Ramos (cell line): ENCODE data around the gene TBRG1.

Experiments used
- in situ Hi-C: fragments of 300-500 bp; cut with MboI; formaldehyde crosslinking; loops from one replicate; pipeline ENCODE4 v1.14.3; 2022; ENCODE audit warnings: low sequenced_read_pairs; ENCODE audit not compliant: unreplicated experiment

The TBRG1 gene

DNA sequence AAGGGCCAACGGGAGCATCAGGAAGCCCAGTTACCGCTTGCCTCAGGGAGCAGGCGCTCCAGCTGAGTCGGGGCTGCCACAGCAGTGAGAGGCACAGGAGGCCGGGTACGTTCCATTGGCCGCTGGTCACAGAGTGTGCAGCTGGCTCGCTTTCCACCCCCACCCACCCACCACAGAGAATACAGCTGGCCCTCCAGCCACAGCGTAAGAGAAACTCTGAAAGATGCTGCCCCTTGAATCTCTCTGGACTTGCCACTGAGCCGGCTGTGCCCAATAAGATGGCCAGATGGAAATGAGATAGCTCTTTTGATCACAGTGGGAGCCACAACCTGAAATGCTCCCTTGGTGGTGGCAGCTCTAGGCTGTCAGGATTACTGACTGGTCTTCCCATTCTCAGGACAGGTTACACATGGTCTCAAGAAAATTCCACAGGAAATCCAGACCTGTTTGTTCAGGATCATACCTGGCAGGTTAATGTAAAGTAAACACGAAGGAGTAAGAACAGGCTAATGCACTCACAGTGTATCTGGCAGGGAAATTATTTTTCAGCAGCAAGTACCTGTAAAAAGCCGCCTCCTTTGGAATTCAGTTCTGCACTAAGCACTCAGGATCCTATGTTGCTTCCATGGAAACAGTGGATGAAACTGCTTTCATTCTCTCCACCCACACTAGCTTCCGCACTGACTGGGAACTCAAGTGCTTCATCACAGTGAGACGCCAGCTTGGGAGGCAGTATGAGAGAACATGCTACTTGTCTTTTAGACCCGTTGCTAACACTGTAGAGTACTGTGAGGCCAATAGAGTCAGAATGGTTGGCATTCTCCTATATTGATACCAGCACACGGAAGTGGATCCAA is 34.3 kb downstream of the TBRG1 start:
- in situ Hi-C loops: loop anchor here (10.0 kb wide), 1 partner anchor 178 kb away; no protein-coding TSS in a partner anchor

DNA sequence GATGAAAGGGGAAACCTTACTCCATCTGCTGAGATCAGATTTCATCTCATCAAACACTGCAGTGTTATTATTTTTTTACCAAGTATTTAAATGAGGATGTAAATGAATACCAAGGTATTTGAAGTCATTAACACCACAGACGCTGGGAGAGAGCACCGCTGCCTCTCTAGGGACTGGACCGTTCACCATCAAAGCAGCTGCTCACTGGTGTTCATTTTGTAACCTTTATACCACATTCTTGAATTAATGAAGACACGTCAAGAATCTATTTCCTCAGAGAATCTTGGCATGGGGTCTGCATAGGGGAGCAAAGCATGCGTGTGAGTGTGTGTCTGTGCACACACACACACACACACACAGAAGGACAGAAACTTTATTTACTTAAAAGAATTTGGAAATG is 35.2 kb downstream of the TBRG1 start:
- in situ Hi-C loops: loop anchor here (10.0 kb wide), 1 partner anchor 177 kb away; no protein-coding TSS in a partner anchor

DNA sequence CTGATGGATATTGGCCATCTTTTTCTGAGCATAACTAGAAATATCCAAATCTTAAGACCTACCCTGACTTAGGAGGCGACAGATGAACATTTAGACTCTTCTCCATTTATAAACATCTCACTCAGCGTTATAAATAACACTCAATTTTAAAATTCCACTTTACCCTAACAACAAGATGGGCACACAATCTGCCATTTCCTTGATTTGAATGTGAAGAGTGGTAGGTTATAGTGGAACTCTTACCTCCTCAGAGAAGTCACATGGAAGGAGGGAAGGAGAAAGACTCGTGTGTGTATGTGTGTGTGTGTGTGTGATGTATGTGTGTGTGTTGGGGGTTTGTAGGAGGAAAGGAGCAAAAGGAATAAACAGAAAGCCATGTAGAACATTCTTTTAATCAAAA is 35.8 kb downstream of the TBRG1 start:
- in situ Hi-C loops: loop anchor here (10.0 kb wide), 1 partner anchor 176 kb away; no protein-coding TSS in a partner anchor

DNA sequence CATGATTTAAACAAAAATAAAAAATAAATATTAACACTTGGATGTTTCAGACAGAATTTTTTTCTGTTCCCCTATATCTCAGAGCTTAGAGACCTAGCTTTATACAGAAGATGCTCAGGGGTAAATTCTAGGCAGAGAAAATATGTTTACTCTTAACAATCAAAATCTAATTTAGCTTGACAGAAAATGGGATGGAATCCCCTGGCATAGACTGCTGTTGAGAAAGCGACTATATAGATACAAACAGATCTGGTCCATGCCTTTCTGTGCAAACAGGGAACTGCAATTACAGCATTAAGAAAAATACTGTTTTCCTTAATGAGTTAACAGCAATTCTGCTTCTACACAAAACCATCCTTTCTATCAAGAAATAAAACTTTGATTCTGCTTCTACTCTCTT is 36.3 kb downstream of the TBRG1 start:
- in situ Hi-C loops: loop anchor here (10.0 kb wide), 1 partner anchor 176 kb away; no protein-coding TSS in a partner anchor

DNA sequence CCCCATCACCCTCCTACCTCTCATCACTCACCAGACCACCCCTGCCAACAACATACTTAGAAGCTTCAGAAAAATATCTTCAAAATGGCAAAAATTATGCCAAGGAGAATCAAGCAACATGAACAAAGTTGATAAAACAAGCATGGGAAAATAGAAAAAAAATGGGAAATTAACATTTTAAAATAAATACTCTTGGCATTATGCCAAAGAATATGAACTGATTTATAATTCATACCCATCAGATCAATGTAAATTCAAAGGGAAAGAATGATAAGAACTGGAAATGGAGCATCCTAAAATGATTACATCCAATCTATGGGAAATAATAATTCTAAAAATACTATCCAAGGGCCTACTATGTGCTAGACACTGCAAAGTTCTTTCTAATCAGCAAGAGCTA is 38.9 kb downstream of the TBRG1 start:
- in situ Hi-C loops: no loop called here

DNA sequence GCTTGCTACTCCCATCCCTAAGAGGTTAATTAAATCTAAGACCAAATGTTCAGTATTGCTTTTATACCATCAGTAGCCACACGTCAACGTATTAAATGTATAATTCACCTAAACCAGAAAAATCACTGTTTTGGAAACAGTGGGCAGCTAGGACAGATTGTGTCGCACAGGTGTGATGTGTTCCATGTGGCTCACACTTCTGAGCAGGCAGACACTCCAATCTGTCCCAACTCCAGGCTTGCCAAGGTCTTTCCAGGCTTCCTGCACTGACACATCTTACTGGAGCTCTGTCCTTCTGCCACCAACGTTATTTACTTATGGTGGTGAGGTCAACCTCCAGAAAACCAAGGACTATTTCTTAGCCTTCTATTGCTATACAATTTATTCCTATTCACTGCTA is 39.4 kb downstream of the TBRG1 start:
- in situ Hi-C loops: no loop called here

DNA sequence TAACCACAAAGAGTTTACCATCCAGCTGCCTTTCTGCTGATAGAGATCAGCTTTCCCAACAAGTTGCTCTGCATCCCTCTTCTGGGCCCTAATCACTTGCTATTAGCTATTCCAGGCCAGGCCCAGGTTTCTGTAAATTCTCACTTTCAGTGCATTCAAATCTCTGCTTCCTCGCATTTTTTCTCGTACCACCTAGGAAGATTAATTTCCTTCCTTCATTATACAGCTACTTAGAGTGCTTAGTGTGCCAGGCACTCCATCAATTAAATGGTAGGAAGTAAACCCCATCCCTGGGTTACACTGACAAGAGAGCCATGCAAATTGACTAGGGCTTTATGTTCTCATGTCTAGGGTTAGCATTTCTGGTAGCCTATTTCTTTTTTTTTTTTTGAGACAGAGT is 41.2 kb downstream of the TBRG1 start:
- in situ Hi-C loops: no loop called here

DNA sequence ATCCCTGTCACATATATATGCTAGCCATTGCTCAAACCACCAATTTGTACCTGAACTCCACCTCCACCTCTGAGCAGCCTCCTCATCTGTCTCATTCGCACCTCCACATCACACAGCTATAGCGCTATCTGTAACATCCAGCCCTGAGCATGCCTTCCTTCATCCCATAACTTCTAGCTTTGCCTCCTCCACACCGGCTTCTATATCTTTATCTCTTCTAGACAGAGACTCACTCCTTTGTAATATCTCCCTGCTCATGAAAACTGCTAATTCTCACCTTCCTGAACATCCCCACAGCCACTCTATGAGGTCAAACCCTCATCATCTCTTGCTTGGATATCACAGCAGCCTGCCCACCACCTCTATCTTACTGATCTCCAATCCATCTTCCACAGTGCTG is 44.9 kb downstream of the TBRG1 start:
- in situ Hi-C loops: no loop called here

DNA sequence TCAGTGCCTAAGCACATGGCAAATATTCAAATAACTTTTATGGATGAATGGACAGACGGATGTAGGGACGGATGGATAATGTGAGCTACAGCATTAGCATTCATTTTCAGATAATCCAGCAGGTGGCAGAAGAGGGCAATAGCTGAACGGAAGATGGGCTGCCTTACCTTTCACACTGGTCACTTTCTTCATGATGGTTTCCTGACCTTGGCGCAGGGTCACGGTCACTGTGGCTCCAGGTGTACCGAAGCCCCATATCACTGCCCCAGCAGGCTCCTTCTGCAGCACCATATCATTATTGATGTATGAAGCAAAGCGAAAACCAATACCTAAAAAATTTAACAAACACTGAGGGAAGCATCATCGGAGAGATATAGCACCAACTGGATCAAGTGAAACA is 46.5 kb downstream of the TBRG1 start:
- in situ Hi-C loops: no loop called here

DNA sequence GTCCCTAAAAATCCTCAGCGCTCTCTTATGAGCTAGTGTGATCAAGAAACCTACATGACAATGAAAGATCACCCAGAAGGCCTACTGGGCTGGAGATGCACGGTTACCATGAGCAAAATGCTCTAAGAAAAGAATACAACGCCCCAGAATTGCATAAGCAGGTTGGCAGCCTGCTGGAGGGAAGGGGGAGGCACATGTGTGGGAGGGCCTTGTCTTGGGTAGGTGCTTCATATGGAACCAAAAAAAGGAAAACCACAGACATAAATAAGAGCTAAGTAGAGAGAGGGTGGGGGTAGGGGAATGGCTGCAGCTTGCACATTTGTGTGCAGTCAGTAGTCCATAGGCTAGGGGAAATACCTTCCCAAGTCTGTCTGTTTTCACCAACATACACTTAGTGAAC is 48.1 kb downstream of the TBRG1 start:
- in situ Hi-C loops: loop anchor here (10.0 kb wide), 1 partner anchor 84 kb away; the partner anchor contains the start of gene VSIG2

DNA sequence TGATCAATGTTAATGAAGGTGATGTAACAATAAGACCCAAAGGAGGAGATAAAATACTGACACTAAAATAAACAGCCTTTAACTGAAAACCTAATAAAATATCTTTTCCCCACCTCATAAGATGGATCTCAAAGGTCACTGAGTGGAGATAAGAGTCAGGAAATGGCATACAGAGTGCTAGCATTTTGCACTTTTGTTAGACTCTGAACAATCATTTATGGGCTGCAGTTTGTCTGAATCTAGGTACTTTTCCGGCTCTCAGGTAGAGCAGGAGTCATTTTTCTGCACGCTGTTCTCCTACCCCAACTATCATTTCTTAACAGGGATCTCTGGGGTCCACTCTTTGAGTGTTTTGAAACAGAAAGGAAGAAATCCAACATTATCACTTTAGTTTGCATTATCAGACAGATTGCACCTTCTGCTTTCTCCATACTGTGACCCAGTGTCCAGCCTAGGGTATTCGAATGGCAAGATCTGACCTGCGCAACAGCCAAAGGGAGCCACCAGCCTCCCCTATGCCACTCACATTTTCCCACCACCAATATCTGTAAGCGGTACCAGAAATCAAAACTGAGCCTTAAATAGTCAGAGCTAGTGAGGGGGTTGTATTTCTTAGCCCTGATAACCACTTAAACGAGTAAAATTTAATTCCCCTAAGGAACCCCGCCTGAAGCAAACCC is 50.0 kb downstream of the TBRG1 start:
- in situ Hi-C loops: loop anchor here (10.0 kb wide), 1 partner anchor 82 kb away; the partner anchor contains the start of gene VSIG2

DNA sequence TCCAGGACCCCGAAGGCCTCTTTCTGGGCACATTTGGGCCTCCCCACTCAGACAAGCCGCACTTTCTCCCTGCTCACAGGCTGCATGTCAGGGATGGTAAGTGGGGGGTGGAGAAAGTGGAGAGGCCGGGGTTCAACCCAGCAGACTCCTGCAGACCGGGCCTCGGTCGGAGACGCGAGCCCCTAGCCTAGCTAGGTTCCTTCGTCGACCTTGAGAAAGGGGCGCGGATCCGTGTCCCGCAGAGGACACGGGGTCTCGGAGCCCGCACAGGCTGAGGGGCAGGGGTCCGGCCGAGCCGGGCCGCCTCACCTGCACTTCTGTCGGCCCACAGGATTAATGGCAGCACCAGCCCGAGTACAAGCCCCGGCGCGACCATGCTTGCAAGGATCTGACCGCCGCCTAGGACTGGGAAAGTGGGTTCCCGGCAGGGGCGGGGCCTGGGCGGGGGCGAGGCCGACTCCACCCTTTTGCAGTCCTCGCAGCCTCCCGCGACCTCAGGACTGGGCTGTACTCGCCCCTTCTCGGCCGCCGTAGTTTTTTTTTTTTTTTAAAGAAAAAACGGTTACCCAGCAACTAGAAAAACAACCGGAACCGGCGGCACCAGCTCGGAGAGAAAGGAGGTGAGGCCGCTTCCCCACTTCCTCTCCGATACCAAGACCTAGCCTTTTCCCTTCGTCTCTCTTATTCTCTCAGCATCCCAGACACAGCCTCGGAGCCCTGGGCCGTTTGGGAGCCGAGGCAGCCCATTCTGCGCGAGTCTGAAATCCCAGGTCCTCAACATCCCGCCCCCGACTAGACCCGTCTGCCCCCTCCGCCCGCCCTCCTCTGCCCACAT is 50.9 kb downstream of the TBRG1 start, which contains the start of the genes SIAE and SPA17:
Gene SIAE, minus strand, starts transcription at position 407 of the 835 bp plus-strand sequence. Its CDS starts 31 bp downstream, at position 376.
Gene SPA17, plus strand, starts transcription at position 572 of the 835 bp plus-strand sequence. CDS start 1,361 bp downstream, outside the sequence.
- in situ Hi-C loops: loop anchor here (10.0 kb wide), 1 partner anchor 81 kb away; the partner anchor contains the start of gene VSIG2

DNA sequence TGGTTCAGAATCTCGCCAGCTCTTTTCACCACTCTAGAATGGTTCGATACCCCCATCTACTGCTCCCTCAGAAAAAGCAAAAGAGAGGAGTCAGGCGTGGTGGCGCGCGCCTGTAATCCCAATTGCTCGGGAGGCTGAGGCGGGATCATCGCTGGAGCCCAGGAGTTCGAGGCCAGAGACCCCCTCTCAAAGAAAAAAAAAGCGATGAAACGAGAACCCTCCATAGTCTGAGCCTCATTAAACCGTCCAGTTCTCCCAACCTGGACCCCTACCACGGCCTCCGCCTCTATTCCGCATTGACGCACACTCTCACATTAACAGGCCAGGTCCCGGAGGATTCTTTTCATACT is 51.5 kb downstream of the TBRG1 start:
- in situ Hi-C loops: loop anchor here (10.0 kb wide), 1 partner anchor 81 kb away; the partner anchor contains the start of gene VSIG2

DNA sequence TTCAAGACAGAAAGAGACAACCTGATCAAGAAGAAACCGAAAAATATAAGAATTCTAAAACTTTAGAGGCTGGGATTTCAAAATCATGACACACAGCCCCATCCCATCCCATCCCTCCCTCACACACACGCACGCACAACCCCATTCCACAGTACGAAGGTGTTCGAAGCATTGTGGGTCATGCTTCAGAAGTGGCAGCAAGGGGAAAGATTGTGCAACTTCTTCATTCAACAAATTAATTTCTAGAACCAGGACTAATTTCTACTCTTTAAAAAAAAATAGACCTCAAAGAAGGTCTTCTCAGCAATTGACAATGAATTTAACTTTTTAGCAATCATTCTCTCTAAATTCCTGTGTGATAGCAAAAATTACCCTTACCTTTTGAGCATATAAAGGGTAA is 51.9 kb downstream of the TBRG1 start:
- in situ Hi-C loops: loop anchor here (10.0 kb wide), 1 partner anchor 80 kb away; the partner anchor contains the start of gene VSIG2

DNA sequence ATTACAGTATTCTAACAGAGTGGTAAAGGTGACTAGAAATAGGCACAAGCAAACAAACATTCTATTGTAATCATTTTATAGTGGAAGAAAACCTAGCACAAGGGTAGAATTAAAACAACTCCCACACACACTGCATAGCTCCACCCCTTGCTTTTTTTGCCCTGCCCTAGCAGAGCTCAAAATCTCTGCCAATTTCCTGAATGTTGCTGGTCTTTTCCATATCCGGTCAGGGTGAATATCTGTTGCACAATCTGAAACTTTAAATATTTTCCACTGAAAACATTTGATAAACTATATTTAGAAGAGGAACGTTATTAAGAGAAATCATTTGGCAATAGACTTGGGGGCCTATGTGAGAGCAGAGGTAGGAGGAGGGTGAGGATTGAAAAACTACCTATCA is 53.7 kb downstream of the TBRG1 start:
- in situ Hi-C loops: loop anchor here (10.0 kb wide), 1 partner anchor 78 kb away; the partner anchor contains the start of gene VSIG2

DNA sequence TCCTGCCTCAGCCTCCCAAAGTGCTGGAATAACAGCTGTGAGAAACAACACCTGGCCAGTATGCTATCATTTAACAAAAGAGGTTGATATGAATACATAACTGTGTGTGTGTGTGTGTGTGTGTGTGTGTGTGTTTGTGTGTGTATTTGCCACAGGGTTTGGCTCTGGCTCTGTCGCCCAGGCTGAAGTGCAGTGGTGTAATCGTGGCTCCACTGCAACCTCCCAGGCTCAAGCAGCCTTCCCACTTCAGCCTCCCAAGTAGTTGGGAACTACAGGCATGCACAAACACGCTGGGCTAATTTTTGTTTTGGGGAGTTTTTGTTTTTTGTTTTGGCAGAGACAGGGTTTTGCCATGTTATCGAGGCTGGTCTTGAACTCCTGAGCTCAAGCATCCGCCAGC is 55.8 kb downstream of the TBRG1 start:
- in situ Hi-C loops: loop anchor here (10.0 kb wide), 1 partner anchor 76 kb away; the partner anchor contains the start of gene VSIG2

DNA sequence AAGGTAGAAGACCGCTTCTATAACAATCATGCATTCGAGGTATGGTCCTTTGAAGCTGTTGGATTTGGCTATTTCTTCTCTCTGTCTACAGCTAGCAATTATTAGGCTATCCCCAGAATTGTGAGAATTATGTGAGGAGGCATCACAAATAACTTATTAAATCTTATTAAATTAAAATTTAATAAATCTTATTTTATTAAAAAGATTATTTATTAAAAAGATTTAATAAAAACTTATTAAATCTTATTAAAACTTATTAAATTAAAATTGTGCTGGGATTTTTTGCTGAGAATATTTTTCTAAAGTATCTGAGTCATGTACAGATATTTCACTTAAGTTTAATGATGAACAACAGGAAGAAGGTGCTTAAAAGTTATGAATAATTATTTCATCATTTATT is 58.8 kb downstream of the TBRG1 start:
- in situ Hi-C loops: no loop called here

DNA sequence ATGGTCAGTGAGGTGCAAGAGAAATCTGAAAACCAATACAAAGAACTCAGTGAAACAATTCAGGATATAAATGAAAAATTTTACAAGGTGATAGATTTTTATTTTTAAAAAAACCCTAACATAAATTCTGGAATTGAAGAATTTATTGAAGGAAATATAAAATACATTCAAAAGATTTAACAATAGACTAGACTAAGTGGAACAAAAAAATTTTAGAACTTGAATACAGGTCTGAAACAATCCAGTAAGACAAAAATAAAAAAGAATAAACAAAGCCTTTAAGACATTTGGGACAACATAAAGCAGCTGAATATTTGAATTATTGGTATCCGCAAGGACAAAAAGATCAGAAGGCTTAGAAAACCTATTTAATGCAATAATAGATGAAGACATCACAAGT is 59.8 kb downstream of the TBRG1 start:
- in situ Hi-C loops: no loop called here
